HEK293T (cell line): ENCODE data around the gene NT5DC4.

ENCODE experiments used
- ARNT ChIP-seq: fragments of 450-650 bp; IDR thresholded peaks from 2 replicates; pipeline ENCODE4 v1.6.1; 2017; ENCODE audit warnings: mild to moderate bottlenecking
- ELF4 ChIP-seq: fragments of 450-650 bp; IDR thresholded peaks from 2 replicates; pipeline ENCODE4 v1.6.1; 2017; ENCODE audit warnings: antibody characterized with exemption
- FOXK2 ChIP-seq: fragments of 450-650 bp; IDR thresholded peaks from 2 replicates; pipeline ENCODE4 v1.6.1; 2016; ENCODE audit warnings: mild to moderate bottlenecking
- FOXM1 ChIP-seq: fragments of 450-650 bp; IDR thresholded peaks from 2 replicates; pipeline ENCODE4 v1.6.1; 2017; ENCODE audit warnings: mild to moderate bottlenecking, borderline replicate concordance
- HDGF ChIP-seq: fragments of 450-650 bp; IDR thresholded peaks from 2 replicates; pipeline ENCODE4 v1.6.1; 2017; ENCODE audit warnings: antibody characterized with exemption, borderline replicate concordance
- L3MBTL2 ChIP-seq: fragments of 450-650 bp; conservative IDR thresholded peaks from 2 replicates; pipeline ENCODE4 v1.6.1; 2016; ENCODE audit warnings: mild to moderate bottlenecking
- NFRKB ChIP-seq: fragments of 450-650 bp; IDR thresholded peaks from 2 replicates; pipeline ENCODE4 v1.6.1; 2016; ENCODE audit warnings: mild to moderate bottlenecking, moderate library complexity
- SP1 ChIP-seq: fragments of 450-650 bp; IDR thresholded peaks from 2 replicates; pipeline ENCODE4 v1.6.1; 2017
- SUZ12 ChIP-seq: fragments of 450-650 bp; IDR thresholded peaks from 2 replicates; pipeline ENCODE4 v1.6.1; 2016; ENCODE audit warnings: mild to moderate bottlenecking
- TARDBP ChIP-seq: fragments of 450-650 bp; IDR thresholded peaks from 2 replicates; pipeline ENCODE4 v1.6.1; 2016
- ZNF384 ChIP-seq: fragments of 450-650 bp; IDR thresholded peaks from 2 replicates; pipeline ENCODE4 v1.6.1; 2016
- TF ChIP-seq, protein P1 (sequence below): fragments of 450-650 bp; IDR thresholded peaks from 2 replicates; pipeline ENCODE4 v1.6.1; 2016

- no peak for TF ChIP-seq TARDBP
- no peak for TF ChIP-seq L3MBTL2
- TF ChIP-seq HDGF = no peak
- TF ChIP-seq ZNF384 = no peak
- no peak for TF ChIP-seq FOXM1
- no peak for TF ChIP-seq SP1
- no peak for TF ChIP-seq ARNT
- TF ChIP-seq SUZ12 = no peak
- TF ChIP-seq ELF4 = no peak
- no peak for TF ChIP-seq FOXK2
- TF ChIP-seq, protein P1, sequence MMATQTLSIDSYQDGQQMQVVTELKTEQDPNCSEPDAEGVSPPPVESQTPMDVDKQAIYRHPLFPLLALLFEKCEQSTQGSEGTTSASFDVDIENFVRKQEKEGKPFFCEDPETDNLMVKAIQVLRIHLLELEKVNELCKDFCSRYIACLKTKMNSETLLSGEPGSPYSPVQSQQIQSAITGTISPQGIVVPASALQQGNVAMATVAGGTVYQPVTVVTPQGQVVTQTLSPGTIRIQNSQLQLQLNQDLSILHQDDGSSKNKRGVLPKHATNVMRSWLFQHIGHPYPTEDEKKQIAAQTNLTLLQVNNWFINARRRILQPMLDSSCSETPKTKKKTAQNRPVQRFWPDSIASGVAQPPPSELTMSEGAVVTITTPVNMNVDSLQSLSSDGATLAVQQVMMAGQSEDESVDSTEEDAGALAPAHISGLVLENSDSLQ = no peak
- no peak for TF ChIP-seq NFRKB
These were observed 26.6 kb upstream of the NT5DC4 start for GRCh38 chr2:112694182-112694581.
